ENCODE data around the gene NR3C1.

The NR3C1 gene

DNA sequence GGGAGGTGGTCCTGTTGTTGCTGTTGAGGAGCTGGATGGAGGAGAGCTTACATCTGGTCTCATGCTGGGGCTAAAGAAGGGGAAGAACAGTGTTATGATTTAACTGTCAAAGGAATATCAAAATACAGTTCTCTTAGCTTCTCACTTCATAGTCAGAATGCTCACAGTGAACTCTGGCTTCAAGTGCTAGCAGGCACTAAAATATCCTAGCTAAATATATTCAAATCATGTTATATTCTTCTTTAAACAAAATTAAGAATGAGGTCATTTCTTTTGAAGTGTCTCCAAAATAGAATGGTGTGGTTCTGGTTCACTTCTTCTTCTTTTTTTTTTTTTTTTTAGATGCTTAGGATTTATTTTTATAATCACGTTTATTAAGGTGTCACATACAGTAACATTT, 89.4 kb downstream of the NR3C1 start:
- DNase-seq, result no peak

DNA sequence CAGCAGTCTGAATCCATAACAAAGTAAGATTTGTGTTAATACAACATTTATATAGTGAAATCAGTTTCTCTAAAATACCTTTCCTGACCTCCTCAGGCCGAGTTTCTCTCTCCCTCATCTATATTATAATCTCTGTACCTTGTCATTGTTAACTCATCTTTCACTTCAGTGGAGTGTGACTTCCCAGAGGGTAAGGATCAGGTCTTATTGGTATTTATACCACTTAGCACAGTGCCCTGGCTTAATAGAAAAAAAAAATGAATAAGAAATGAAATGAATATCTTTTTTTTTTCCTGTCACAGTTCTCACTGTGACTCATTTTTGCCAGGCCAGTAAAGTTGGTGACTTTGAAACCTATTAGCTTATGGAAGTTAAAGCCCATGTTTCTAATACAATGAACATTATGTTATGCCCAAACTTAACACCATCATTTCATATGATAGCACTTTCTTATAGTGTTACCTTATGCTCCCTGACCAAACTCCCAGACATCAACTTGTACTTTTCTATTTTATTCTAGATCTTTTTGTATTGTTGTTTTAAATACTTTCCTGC, 90.1 kb downstream of the NR3C1 start:
- DNase-seq, result no peak

DNA sequence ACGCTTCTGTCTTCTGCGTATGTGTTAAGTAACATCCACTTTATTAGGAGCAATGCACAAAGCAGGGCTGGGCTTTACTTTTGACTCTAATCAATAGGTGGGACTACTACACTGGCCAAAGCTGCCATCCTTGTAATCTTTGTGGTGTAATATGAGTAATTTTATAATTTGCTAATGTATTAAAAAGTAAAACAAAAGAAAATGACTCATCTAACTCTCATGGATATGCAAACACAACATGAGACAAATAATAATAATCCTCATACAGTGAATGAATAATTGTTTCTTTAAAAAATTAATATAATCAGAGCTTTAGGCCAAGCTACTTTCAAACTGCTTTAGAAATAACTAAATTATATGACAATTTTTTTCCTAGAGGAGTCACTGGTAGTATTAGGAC, 90.7 kb downstream of the NR3C1 start:
- no peak for DNase-seq

DNA sequence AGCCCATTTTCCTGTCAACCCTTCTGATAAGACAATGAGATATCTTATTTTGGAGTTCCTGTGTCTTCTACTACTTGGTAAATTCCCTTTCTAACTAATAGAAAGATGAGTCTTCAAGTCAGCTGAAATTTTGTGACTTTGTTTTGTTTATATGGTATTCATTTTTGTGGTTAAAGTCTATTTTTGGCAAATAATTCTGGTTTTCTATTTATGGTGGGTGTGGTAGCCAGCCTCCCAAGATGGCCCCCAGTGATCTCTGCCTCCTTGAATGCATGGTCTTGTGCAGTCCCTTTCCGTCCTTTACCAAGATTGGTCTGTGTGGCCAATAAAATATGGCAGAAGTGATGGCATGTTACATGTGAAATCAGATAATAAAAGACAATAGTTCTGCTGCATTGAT, 91.5 kb downstream of the NR3C1 start:
- no peak for DNase-seq

DNA sequence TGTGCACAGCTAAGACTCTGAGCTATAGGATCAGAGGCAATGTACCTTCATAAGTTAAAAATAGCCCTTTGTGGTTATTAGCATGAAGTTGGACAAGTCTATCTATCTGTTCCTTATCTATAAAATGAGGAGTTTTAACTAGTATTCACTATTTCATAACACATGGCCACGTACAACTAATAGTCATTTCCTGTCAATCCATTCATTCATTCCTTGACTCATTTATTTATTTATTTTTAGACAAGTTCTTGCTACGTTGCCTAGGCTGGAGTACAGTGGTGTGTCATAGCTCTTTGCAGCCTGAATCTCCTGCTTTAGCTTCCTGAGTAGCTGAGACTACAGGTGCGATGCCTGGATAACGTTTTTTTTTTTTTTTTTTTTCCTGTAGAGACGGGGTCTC, 92.1 kb downstream of the NR3C1 start:
- DNase-seq, result no peak

DNA sequence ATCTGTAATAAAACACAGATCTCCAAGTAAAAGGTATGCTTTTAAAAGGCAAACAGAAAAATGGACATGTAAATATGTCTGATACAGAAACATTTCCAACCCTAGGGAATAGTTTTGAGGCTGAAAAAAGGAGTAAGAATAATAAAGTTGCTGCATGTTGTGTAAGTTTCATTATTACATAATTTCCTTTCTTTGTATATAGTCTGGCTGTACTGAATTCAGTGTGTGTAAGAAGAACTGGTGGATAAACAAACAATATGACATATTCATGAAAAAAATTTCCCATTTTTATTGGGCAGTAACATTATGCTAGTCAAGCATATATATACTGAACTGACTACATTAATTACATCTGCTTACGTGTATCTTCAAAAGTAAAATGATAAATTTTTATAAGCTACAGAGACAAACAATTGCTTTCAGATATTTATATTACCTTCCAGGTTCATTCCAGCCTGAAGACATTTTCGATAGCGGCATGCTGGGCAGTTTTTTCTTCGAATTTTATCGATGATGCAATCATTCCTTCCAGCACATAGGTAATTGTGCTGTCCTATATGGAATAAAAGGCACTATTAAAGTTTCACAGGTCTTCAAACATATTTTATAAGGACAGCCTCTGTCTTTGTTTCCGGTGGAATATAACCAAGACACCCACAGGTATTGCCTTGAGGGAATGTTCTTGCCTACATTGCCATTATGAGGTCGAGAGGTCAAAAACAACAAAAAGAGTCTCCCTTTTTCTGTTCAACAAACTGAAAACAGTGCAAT, 93.6 kb downstream of the NR3C1 start:
- DNase-seq, result no peak

DNA sequence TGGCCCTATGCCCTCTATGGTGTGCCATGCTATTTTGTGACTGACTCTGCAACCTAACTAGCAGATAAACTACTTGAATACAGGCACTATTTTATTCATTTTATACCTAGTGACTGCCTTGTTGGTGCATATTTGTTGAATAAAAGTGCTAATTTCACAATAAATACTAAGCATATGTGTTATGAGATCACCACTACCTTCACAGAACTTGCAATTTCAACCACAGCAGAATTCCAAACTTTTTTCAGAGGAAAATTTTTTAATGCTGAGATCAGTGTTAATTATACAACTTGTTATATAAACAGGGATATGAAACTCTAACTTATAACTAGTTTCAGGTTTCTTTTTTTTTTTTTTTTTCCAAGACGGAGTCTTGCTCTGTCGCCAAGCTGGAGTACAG, 94.8 kb downstream of the NR3C1 start:
- no peak for DNase-seq

DNA sequence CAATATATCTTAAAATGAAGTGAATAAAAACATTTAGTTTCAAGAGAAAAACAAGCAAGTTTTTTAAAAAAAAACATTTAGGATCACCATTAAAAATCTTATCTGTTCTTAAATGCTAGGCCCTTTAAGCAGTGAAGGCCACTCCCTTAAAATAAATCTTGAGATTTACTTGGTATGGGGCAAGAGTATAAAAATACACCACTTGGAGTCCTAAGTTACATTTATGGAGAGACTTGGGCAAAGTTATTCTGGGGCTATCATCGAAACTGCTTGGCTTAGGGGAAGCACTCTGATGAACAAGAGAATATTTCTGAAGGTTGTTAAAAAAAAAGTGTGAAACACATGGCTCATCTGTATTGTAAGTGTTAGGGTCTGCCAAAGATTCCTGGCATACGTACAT, 97.4 kb downstream of the NR3C1 start:
- DNase-seq, result no peak

DNA sequence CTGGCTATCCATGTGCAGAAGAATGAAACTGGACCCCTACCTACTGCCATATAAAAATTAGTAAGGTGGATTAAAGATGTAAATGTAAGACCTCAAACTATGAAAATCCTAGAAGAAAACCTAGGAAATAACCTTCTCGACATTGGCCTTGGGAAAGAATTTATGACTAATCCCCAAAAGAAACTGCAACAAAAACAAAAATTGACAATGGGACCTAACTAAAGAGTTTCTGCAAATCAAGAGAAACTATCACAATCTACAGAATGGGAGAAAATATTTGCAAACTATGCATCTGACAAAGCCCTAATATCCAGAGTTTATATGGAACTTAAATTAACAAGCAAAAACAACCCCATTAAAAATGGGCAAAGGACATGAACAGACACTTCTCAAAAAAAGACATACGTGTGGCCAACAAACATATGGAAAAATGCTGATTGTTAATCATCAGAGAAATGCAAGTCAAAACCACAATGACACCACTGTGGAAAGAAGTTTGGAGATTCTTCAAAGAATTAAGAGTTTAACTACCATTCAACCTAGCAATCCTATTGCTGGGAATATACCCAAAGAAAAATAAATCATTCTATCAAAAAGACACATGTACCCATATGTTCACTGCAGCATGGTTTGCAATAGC, 98.5 kb downstream of the NR3C1 start:
- DNase-seq, result no peak

DNA sequence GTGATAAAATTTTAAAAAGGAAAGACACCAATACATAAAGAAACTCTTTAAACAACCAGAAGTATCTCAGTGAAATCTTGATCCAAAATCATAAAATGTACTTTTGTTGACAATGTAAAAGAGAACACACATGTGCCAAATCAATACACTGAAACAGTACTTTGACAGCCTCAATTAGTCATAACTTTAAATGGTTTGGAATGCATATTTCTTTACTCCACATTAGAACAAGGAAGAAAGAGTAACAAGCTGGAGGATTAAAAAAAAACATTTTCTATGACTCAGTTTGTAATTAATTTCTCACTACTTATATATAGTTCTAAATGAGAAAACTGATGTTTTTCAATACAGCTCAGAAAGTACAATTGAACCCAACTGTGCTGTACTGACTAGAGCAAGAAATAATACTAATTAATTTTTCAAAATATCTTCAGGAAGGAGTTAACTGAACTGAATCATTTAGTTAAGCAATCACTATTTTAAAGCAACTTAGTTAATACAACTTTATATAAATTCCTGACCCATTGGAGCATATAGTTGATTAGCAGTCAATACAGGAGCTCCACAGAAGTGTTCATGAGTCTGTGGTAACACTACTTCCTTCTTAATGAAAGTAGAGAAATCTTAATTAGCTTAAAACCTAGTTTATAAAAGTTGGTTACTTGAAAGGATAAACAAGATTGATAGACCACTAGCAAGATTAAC, 101.0 kb downstream of the NR3C1 start:
- DNase-seq, result no peak

DNA sequence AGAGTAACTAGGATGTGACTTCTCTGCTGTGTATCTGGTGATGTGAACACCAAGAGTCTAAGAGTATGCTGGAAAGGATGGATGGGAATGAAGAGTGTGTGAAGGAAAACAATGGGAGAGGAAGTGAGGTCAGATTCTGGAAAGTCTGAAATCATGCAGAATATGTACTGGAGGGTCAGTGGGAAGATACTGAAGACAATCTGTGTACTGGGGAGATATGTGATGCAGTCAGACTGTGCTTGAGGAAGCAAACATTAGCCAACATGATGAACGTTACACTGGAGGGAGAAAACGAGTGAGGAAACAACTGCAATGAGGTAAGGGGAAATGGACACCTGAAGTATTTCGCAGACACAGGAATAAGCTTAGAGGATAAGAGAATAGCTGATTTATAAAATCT, 105.7 kb downstream of the NR3C1 start:
- no peak for DNase-seq

DNA sequence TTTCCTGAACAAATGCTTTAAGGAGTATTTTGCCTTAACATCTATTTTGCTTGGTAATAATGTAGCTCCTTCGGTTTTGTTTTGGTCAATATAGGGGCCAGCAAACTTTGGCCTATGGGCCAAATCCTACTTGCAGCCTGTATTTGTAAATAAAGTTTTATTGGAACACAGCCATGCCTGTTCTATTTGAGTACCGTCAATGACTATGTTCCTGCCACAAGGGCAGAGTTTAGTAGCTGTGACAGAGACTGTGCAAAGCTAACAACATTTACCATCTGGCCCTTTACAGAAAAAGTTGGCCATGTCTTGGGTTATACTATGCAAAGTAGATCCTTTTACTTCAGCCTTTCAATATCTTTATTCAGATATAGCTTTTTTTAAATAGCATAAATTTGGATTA, 113.4 kb downstream of the NR3C1 start:
- DNase-seq, result no peak

DNA sequence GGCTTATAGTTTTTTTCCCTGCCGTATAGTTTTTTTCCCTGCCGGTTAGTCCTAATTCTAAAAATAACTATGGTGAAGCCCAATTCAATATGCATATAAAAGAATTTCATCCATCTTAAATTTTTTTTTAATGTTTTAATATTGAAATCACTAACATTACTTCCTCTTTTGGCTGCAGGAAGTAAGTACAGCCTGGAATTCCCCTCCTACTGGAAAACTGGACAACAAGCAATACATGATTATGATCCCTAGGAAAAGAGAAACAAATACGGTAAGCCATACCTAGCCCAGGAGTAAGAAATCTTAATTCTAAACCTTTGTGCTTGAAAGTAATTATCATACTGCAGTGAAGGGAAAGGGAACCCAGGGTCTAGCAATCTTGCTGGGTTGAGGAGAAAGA, 119.0 kb downstream of the NR3C1 start:
- no peak for DNase-seq

DNA sequence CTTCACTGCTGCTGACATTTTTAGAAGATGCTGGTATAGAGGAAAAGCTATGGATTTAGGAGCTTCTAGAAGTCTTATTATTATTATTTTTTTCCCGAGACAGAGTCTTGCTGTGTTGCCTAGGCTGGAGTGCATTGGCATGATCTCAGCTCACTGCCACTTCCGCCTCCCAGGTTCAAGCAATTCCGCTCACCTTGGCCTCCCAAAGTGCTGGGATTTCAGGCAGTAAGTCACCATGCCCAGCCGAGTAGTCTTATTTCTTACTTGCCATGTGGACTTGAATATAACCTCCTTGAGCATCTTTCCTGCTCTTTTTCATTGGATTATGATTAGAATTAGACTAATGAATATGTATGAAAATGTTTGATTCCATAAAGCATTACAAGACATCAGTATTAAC, 119.5 kb downstream of the NR3C1 start:
- no peak for DNase-seq

DNA sequence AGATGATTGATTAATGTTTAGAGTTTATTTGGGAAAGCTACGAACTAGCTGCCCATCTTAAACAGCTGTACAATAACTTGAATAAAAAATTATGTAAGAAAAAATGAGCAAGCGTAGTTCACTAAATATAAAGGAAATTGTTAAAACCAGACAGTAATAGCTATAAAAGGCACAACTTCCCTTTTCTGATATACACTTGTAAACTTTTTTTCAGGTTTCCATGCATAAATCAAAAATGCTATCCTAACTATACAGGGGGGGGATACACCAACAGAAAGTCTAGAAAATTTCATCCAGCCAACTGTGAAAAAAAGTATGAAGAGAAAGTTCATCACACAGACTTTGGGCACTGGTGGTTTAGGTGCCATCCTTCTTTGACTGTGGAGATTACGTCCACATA, 122.3 kb downstream of the NR3C1 start:
- no peak for DNase-seq

DNA sequence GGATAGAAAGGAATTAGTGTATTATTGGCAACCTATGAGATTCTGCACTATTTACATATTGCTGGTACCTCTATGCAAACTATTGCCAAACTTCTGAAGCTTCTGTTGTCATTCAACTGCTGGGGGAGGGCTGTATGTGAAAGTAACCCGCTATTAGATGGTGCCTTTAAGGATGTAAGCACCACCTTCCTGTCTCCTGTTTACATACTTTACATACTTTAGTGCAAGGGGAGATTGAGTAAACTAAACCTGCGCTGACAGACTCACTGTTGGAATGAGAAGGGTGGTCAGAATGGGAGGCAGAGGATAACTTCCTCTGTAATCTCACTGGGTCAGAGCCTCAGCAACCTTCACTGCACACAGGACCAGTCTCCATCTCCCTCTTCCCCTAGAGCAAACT, 123.8 kb downstream of the NR3C1 start:
- no peak for DNase-seq

DNA sequence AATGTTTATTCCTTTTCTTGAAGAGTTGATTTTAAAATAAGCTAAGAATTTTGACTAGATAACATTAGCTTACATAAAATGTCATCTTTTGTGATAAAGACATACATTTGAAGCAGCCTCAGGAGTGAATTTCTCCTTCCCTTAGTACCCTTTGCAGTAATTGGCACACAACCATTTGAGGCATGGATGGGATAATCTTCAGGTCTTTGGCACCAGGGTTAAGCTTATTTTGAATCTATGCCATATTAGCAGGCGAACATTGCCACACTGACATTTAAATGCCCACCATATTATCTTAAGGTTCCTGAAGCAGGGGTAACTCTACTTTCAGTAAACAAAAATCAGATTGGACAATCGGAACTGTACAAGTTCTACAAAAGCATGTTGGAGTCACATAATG, 126.0 kb downstream of the NR3C1 start:
- no peak for DNase-seq

DNA sequence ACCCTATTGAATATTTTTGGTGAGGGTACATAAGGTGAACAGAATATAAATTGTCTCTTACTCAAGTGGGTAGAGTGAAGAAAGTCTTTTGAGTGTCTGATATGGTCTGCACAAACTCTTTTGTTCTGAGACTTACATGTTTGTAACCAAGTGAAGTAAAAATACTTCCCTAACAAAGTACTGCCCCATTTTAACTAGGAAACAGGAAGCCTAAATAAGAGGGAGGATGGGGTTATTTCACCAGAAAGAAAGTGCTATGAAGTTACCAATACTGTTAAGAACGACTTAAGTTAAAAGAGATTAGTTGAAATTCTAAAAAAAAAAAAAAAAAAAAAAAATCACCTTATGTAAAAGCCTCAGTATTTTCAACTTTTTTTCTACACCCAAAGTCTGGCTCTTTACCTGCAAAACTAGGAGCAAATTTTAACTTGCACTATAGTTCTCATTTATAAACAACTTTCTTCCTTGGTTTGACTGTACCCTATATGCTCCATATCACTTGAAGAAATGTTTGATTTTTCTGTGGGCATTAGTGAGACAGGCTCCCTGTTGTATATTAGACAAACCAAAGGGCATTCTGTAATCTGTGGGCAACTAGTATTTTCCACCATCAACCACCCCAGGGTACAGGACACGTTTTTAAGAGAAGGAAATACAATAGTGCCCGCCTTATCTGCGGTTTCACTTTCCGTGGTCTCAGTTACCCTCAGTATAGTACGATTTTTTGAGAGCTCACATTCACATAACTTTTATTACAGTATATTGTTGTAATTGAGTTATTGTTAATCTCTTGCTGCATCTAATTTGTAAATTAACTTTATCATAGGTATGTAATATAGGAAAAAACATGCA, 127.7 kb downstream of the NR3C1 start:
- no peak for DNase-seq

DNA sequence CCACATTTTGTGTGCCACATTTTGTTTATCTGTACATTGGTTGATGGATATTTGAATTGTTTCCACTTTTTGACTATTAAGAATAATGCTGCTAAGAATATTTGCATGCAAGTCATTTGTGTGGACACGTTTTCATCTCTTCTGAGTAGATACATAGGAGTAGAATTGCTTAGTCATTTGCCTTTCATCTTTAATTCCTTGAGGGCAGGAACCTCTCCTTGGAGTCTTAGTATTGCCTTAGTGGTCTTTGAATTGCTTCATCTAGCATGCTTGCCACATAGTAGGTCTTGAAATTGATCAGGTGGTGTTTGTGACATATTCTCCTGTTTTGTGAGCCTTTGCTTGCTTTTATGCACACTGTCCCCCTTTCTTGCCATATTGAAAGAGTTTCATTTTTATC, 128.5 kb downstream of the NR3C1 start:
- no peak for DNase-seq

DNA sequence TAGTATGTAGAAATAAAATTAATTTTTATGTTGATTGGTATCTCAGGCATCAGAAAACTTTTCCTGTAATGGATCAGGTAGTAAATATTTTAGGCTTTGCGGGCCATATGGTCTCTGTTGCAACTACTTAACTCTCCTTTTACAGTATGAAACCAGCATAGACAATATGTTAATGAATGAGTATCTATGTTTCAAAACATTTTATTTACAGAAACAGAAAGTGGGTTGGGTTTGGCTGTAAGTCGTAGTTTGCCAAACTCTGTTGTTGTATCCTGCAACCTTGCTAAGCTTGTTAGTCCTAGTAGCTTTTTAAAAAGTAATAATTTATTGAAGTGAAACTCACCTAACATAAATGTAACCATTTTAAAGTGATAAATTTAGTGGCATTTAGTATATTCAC, 132.1 kb downstream of the NR3C1 start:
- DNase-seq, result no peak

DNA sequence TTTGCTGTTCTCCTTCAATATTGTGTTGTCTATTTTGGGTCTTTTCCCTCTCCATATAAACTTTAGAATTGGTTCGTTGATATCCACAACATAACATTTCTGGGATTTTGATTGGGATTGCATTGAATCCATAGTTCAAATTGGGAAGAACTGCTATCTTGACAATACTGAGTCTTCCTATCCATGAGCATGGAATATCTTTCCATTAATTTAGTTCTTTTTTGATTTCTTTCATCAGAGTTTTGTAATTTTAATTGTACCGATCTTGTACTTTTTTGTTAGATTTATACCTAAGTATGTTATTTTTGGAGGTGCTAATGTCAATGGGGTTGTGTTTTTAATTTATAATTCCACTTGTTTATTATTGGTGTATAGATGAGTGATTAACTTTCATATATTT, 135.1 kb downstream of the NR3C1 start:
- DNase-seq, result no peak

DNA sequence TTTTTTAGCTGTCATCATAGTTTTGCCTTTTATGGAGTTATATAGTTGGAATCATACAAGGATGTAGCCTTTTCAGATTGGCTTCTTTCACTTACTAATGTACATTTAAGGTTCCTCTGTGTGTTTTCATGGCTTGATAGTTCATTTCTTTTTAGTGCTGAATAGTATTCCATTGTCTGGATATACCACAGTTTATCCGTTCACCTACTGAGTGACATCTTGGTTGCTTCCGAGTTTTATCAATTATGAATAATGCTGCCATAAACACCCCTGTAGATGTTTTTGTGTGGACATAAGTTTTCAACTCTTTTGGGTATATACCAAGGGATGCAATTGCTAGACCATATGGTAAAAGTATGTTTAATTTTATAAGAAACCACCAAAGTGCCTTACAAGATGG, 136.3 kb downstream of the NR3C1 start:
- no peak for DNase-seq

All from amygdala (tissue), 56 donors.